Breast epithelium (tissue), 4 donors: ENCODE data around the gene HDAC10. TPM values are rescaled to one million over a fixed set of nuclear protein-coding genes. Genes with fewer than 3 reads are reported as not detected.

Experiments
- DNase-seq, 2 donors: peaks; one replicate each; pipeline ENCODE4 v3.0.0-alpha.2; 2019; ENCODE audit warnings: low spot score in 2 of 2
- H3K27ac ChIP-seq, 2 donors: fragments of 200-600 bp; sonication (generic) in 1 of 2; one replicate each; pipeline ENCODE4 v1.5.1; 2016 to 2019; ENCODE audit warnings: mild to moderate bottlenecking in 1 of 2
- H3K27me3 ChIP-seq, 2 donors: fragments of 200-600 bp; sonication (generic) in 1 of 2; one replicate each; pipeline versions ENCODE4 v1.5.1 to v1.6.0; 2017 to 2019; ENCODE audit warnings: control low read depth in 1 of 2, mild to moderate bottlenecking in 1 of 2
- H3K36me3 ChIP-seq: fragments of 200-600 bp; one replicate; pipeline ENCODE4 v1.5.1; 2019
- H3K4me1 ChIP-seq, 2 donors: fragments of 200-600 bp; sonication (generic); one replicate each; pipeline ENCODE4 v1.5.1; 2016 to 2019; ENCODE audit warnings: control low read depth in 1 of 2
- H3K4me3 ChIP-seq, 3 donors: fragments of 200-600 bp; sonication (generic); 1 replicate in 2 of 3; 2 replicates in 1 of 3; pipeline ENCODE4 v1.5.1; 2016 to 2019; ENCODE audit warnings: mild to moderate bottlenecking in 3 of 3, moderate library complexity in 2 of 3
- H3K9me3 ChIP-seq, 2 donors: fragments of 200-600 bp; sonication (generic) in 1 of 2; one replicate each; pipeline ENCODE4 v1.5.1; 2016 to 2019; ENCODE audit warnings: control low read depth in 1 of 2
- CTCF ChIP-seq, 3 donors: fragments of 450-650 bp; IDR thresholded peaks; one replicate each; pipeline ENCODE4 v1.5.1; 2016 to 2017; ENCODE audit warnings: antibody characterized with exemption in 3 of 3, mild to moderate bottlenecking in 3 of 3, moderate library complexity in 3 of 3
- POLR2A ChIP-seq: fragments of 450-650 bp; IDR thresholded peaks from one replicate; pipeline ENCODE4 v1.6.1; 2016; ENCODE audit warnings: antibody characterized with exemption, mild to moderate bottlenecking, moderate library complexity
- POLR2AphosphoS5 ChIP-seq, 3 donors: sonication (generic); formaldehyde crosslinking; IDR thresholded peaks; one replicate each; pipeline ENCODE4 v1.6.1; 2017; ENCODE audit warnings: antibody characterized with exemption in 3 of 3
- intact Hi-C: fragments of 100-400 bp; cut with DNase I; formaldehyde crosslinking; loops from one replicate; pipeline ENCODE4 v1.15.1; 2023; ENCODE audit warnings: low total_unique reads
- total RNA-seq, 3 donors: library from RNA; depleted of rRNA; stranded (reverse); fragments of >200 nt; gene quantifications; one replicate each; pipeline ENCODE4 v1.1.0, GENCODE V29; 2016

Gene HDAC10
- total RNA-seq, 3 donors from 2014 or later = 22.9 to 35.7 (median 29.4) TPM

GRCh38 chr22:50218153-50218995 lies 32.7 kb downstream of the HDAC10 start:
- DNase-seq = no peak

GRCh38 chr22:50217543-50218152 lies 33.4 kb downstream of the HDAC10 start:
- H3K27me3 ChIP-seq = no peaks in the 10 kb centered on the region
- intact Hi-C loops = no loop called here
- no peaks in the 10 kb centered on the region for H3K9me3 ChIP-seq
- no peak overlapping the region for H3K27ac ChIP-seq
- H3K4me1 ChIP-seq = no peaks in the 10 kb centered on the region
- TF ChIP-seq POLR2A (no peak), CTCF (IDR thresholded peaks at IDR 0.05) (no peak), POLR2AphosphoS5 (IDR thresholded peaks at IDR 0.05) (no peak)
- no peak overlapping the region for H3K4me3 ChIP-seq
- peaks cover 25% of the 10 kb centered on the region for H3K36me3 ChIP-seq
- no peak for DNase-seq

More at GRCh38 chr22:50218153-50218995, 32.7 kb downstream of the HDAC10 start:
- no peaks in the 10 kb centered on the region for H3K9me3 ChIP-seq
- TF ChIP-seq POLR2AphosphoS5 (IDR thresholded peaks at IDR 0.05) = no peak
- no peak for TF ChIP-seq POLR2A
- no peak for TF ChIP-seq CTCF (IDR thresholded peaks at IDR 0.05)
- H3K4me1 ChIP-seq = no peaks in the 10 kb centered on the region
- no peaks in the 10 kb centered on the region for H3K27me3 ChIP-seq
- no peak overlapping the region for H3K4me3 ChIP-seq
- intact Hi-C loops = no loop called here
- no peak overlapping the region for H3K27ac ChIP-seq
- peaks cover 26% of the 10 kb centered on the region for H3K36me3 ChIP-seq

GRCh38 chr22:50216684-50217520 lies 34.2 kb downstream of the HDAC10 start:
- H3K9me3 ChIP-seq = no peaks in the 10 kb centered on the region
- no peak for TF ChIP-seq CTCF (IDR thresholded peaks at IDR 0.05)
- no peak for TF ChIP-seq POLR2AphosphoS5 (IDR thresholded peaks at IDR 0.05)
- TF ChIP-seq POLR2A = no peak
- no peak overlapping the region for H3K4me3 ChIP-seq
- H3K27ac ChIP-seq = no peak overlapping the region
- no peak for DNase-seq
- no peaks in the 10 kb centered on the region for H3K4me1 ChIP-seq
- intact Hi-C loops = no loop called here
- H3K27me3 ChIP-seq = no peaks in the 10 kb centered on the region
- H3K36me3 ChIP-seq = peaks cover 18% of the 10 kb centered on the region

- H3K4me1 ChIP-seq = no peaks in the 10 kb centered on the region
- no peak for DNase-seq
- TF ChIP-seq CTCF (IDR thresholded peaks at IDR 0.05) (no peak), POLR2A (no peak), POLR2AphosphoS5 (IDR thresholded peaks at IDR 0.05) (no peak)
- H3K27me3 ChIP-seq = no peaks in the 10 kb centered on the region
- intact Hi-C loops = no loop called here
- H3K4me3 ChIP-seq = no peak overlapping the region
- no peaks in the 10 kb centered on the region for H3K9me3 ChIP-seq
- peaks cover 12% of the 10 kb centered on the region for H3K36me3 ChIP-seq
- H3K27ac ChIP-seq = no peak overlapping the region
Observed at GRCh38 chr22:50216055-50216683, 34.9 kb downstream of the HDAC10 start.
